A673 (cell line): Measurements from ENCODE around the gene TMEM217.

Experiments used
- CTCF ChIP-seq: fragments of 300-800, 200-600 bp; sonication (generic); conservative IDR thresholded peaks from 2 replicates; pipeline ENCODE4 v1.5.1; 2017; ENCODE audit warnings: low read depth, mild to moderate bottlenecking, antibody characterized with exemption, low read length, moderate library complexity, mixed read lengths
- EZH2 ChIP-seq: fragments of 200-600 bp; sonication (generic); IDR thresholded peaks from 2 replicates; pipeline ENCODE4 v1.6.1; 2017; ENCODE audit warnings: borderline replicate concordance, low read depth, mild to moderate bottlenecking, mixed read lengths, antibody characterized with exemption, low read length; ENCODE audit not compliant: poor library complexity, severe bottlenecking

GRCh38 chr6:37239526-37239925 lies 18.4 kb downstream of the TMEM217 start:
- TF ChIP-seq EZH2 (no peak), CTCF (no peak)
